GM12878 (cell line): ENCODE data around the gene CFAP107.

Experiments used
- ASH2L ChIP-seq: fragments of 300-600, 200-600 bp; sonication (generic); IDR thresholded peaks from 2 replicates; pipeline ENCODE4 v1.6.1; 2017; ENCODE audit warnings: low read depth, mild to moderate bottlenecking, borderline replicate concordance
- CREB1 ChIP-seq: IDR thresholded peaks from 2 replicates; pipeline ENCODE4 v1.6.1; 2012; ENCODE audit warnings: low read depth, mild to moderate bottlenecking, inconsistent platforms
- CTCF ChIP-seq, 3 experiments: IDR thresholded peaks in 2 of 3; conservative IDR thresholded peaks in 1 of 3; 2 replicates each; pipeline ENCODE4 v1.5.1; 2011; ENCODE audit warnings: low read depth in 3 of 3, low read length in 3 of 3, mild to moderate bottlenecking in 3 of 3, control low read depth in 2 of 3, moderate library complexity in 2 of 3, inconsistent platforms in 1 of 3, mixed read lengths in 1 of 3; ENCODE audit not compliant: control insufficient read depth in 2 of 3, insufficient read depth in 1 of 3; ENCODE audit errors: extremely low read depth in 1 of 3
- EP300 ChIP-seq, 2 experiments: fragments of 150-350 bp in 1 of 2; IDR thresholded peaks; 2 replicates each; pipeline ENCODE4 v1.6.1; 2011 to 2012; ENCODE audit warnings: low read depth in 2 of 2, low read length in 2 of 2, borderline replicate concordance in 1 of 2, improper control_type of control experiment in 1 of 2, inconsistent platforms in 1 of 2; ENCODE audit not compliant: control insufficient read depth in 1 of 2
- HDAC6 ChIP-seq: fragments of 200-600 bp; sonication (generic); IDR thresholded peaks from one replicate; pipeline ENCODE4 v1.8.0; 2017; ENCODE audit warnings: antibody characterized with exemption; ENCODE audit not compliant: unreplicated experiment
- JUNB ChIP-seq: IDR thresholded peaks from 2 replicates; pipeline ENCODE4 v1.6.1; 2016; ENCODE audit warnings: antibody characterized with exemption, mild to moderate bottlenecking
- KDM1A ChIP-seq: fragments of 200-600 bp; sonication (generic); IDR thresholded peaks from 2 replicates; pipeline ENCODE4 v1.6.1; 2016; ENCODE audit warnings: borderline replicate concordance
- RAD21 ChIP-seq: IDR thresholded peaks from 2 replicates; pipeline ENCODE4 v1.6.1; 2011; ENCODE audit warnings: mild to moderate bottlenecking, low read depth, low read length, moderate library complexity; ENCODE audit not compliant: insufficient read depth
- RAD51 ChIP-seq: fragments of 450-650 bp; IDR thresholded peaks from 2 replicates; pipeline ENCODE4 v1.6.1; 2016; ENCODE audit warnings: moderate library complexity, mild to moderate bottlenecking, inconsistent platforms
- REST ChIP-seq: IDR thresholded peaks from 2 replicates; pipeline ENCODE4 v1.6.1; 2012; ENCODE audit warnings: mild to moderate bottlenecking, low read depth, low read length

- no peak for TF ChIP-seq CTCF (IDR thresholded peaks at IDR 0.05 in 2 of 3, conservative IDR thresholded peaks at IDR 0.05 in 1 of 3; ENCODE audit: control insufficient read depth in 2 of 3, extremely low read depth in 1 of 3, insufficient read depth in 1 of 3, low read depth in 3 of 3, low read length in 3 of 3)
- TF ChIP-seq RAD51 = no peak
- TF ChIP-seq EP300 (IDR thresholded peaks at IDR 0.05; ENCODE audit: borderline replicate concordance in 1 of 2, control insufficient read depth in 1 of 2, low read depth in 2 of 2, low read length in 2 of 2) = no peak
- no peak for TF ChIP-seq CREB1
- TF ChIP-seq HDAC6 = no peak
- TF ChIP-seq KDM1A = no peak
- TF ChIP-seq REST = no peak
- TF ChIP-seq ASH2L = no peak
- TF ChIP-seq RAD21 = no peak
- TF ChIP-seq JUNB = no peak
These were observed 52.9 kb downstream of the CFAP107 start for GRCh38 chr1:12798911-12799310.
